HG03139 (cell line): ENCODE data around the gene HPS4.

Experiments
- ATAC-seq: cut with Tn5 transposase; IDR thresholded peaks from one replicate; pipeline ENCODE4 v1.9.1; 2021; ENCODE audit not compliant: unreplicated experiment

The HPS4 gene

GRCh38 chr22:26470807-26471206 lies 12.8 kb downstream of the HPS4 start:
- ATAC-seq: no peak

DNA sequence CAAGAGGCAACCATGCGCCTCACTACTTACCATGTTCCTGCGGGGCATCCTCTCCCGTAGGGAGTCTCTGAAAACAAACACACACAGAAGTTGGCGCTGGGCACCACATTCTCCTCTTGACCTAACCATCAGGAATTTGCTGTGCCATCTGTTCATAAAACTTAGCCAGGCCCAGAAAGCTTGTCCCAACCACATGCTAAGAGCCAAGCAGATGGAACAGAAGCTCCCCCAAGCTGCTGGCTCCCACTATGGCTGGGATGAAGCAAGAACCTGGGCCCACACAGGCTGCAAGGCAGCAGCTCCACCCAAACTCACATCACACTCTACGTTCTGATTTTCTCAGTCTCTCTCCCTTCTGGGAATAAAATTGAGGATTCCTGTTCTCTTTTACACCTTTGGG lies 17.4 kb downstream of the HPS4 start:
- ATAC-seq: no peak

DNA sequence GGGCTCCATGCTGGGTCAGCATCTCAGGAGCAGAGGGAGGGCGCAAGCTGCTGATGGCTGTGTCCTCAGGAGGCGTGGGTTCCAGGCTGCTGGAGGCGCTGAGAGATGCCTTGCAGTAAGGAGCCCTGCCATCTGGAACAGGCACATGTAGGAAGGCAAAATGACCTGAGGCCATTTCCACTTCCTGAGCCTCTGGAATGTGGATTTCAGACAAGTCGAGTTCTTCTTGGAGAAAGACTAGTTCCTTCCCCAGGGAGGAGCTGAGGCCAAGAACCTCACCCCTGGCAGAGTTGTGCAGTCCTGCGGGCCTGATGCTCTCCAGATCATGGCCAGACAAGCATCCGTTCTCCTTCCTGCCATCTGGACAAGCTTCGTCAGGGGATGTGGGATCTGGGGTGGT lies 19.3 kb downstream of the HPS4 start:
- no peak for ATAC-seq

DNA sequence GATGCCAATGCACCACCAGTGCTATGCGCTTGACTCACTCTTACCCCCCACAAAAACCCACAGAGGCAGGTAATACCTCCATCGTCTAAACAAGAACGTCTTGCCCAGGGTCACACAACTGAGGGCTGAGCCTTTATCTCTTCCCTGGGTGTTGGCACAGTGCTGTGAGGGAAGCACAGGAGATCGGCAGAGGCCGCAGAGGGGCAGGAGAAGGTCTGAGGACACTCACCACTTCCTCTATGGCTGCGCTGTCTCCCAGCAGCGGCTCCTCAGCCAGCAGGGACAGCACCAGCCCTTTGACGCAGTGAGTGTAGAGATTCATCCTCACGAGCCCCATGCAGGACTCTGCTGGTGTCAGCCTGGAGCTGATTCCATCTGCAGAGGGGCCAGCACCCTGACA lies 19.9 kb downstream of the HPS4 start:
- ATAC-seq: no peak

GRCh38 chr22:26463101-26463661 lies 20.4 kb downstream of the HPS4 start:
- ATAC-seq: no peak

GRCh38 chr22:26462641-26463040 lies 20.9 kb downstream of the HPS4 start:
- no peak for ATAC-seq

GRCh38 chr22:26462051-26462450 lies 21.5 kb downstream of the HPS4 start:
- ATAC-seq: no peak

- ATAC-seq: no peak
Measured at GRCh38 chr22:26461188-26461810, 22.3 kb downstream of the HPS4 start.

- ATAC-seq: no peak
Measured at GRCh38 chr22:26460202-26460601, 23.4 kb downstream of the HPS4 start.

- ATAC-seq: no peak
Measured at GRCh38 chr22:26457661-26458272, 25.8 kb downstream of the HPS4 start.

GRCh38 chr22:26453812-26454500 lies 29.6 kb downstream of the HPS4 start:
- ATAC-seq: no peak

GRCh38 chr22:26453216-26453615 lies 30.4 kb downstream of the HPS4 start:
- no peak for ATAC-seq

DNA sequence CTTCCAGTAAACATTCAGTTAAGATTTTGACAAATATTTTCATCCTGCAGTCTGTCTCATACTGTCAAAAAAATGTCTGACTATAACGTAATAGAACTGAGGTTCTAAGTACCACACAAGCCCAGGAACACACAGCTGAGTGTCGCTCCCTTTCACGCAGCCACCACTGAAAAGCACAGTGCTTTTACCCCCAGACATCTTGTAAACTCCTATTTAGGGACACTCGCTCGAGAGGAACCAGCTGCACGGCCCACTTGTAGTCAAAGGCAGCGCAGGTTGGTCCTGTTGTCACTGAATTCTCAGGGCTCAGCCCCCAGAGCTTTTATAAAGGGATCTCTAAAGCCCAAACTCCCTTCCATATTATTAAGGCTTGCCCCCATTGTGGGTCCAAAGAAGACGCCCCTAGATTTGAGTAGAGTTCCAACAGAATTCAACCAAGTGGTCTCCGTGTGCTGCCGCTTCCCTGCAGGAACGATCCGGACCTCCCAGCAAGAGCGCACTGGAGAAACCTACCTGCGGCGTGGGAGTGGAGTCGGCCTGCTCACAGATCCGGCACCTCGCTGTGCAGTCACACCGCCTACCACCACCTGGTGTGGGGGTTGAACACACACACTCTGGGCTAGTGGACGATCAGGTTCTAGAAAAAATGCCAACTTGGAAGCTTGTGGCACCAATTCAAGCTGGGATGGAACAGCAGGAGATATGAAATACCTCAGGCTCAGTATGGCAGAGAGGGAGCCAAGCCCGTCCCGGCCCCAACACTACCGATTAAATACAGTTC lies 31.2 kb downstream of the HPS4 start:
- ATAC-seq: no peak

DNA sequence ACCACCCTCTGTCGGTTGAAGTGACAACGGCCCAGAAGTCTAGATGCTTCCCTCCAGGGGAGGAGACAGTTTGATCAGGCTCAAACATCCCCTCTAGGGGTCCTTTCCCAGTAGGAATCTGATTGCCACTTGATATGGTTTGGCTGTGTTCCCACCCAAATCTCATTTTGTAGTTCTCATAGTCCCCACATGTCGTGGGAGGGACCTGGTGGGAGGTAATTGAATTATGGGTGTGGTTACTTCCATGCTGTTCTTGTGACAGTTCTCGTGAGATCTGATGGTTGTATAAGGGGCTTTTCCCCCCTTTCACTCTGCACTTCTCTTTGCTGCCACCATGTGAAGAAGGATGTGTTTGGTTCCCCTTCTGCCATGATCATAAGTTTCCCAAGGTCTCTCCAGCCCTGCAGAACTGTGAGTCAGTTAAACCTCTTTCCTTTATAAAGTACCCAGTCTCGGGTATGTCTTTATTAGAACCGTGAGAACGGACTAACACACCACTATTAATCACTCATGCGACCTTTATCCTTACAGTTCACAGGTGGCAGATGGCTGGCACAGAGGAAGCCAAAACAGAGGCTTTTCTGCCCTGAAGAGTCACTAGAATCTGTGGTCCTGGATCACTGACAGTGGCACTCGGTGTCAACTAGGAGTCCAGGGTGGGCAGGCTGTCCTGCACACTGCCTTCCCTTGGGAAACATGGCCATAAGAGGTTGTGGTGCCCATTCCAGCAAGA lies 33.0 kb downstream of the HPS4 start:
- ATAC-seq: no peak

DNA sequence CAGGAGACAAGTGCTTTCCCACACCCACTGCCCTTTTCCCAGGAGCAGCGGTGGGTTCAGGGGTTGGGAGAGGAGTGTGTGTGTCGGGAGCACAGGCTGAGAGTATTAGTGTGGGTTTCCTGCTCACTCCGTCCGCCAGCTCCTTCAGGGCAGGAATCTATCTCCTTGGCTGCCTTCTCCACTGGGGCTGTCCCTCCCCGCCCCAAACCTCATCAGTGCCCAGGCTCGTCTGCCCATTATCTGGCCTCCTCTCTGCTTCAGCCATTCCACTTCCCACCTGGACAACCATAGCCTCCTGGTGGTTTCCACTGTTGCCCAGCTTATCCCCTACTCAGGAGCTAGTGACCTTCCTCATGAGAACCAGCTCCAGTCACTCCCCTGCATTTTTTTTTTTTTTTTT lies 34.6 kb downstream of the HPS4 start:
- no peak for ATAC-seq

DNA sequence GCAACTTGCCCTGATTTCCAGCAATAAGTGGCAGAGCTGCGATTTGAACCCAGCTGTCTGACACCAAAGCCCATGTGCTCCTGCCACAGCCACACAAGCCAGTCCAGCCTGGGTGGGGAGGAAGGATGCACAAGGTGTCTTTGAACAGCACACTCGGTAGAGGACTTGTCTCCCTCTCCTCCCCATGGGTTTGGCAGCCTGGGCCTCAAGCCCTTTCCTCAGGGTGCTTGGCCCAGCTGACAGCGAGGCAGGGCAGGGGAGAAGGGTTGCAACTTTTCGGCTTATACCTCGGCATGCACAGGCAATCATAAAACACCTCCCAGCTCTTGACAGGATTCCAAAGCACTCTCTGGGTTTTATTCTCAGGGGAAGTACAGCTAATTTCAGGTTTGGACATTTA lies 35.2 kb downstream of the HPS4 start:
- ATAC-seq: no peak

- ATAC-seq: no peak
Measured at GRCh38 chr22:26447584-26448329, 35.8 kb downstream of the HPS4 start.

DNA sequence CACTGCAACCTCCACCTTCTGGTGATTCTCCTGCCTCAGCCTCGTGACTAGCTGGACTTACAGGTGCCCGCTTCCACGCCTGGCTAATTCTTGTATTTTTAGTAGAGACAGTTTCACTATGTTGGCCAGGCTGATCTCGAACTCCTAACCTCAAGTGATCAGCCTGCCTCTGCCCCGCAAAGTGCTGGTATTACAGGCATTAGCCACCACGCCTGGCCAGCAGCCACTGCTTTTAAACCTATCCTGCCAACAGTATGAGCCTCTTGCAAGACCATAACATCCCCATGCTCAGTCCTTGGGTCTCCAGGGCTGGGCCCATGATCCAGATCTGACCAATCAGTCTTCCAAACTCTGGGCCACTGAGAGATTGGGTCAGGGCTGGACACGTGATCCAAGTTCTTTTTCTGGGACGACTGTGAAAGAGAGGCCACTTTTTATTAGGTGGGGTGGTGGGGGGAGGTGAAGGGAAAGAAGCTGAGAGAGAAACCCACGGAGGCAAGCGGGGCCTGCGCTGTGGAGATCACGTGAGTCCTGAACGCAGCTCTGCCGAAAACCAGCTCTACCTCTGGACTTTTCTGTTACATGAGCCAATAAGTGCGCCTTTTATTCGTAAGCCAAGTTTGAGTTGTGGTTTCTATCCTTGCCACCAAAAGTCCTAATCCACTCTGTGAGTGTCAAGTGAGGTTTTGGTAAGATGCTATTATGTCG lies 36.6 kb downstream of the HPS4 start:
- ATAC-seq: no peak

GRCh38 chr22:26445577-26446275 lies 37.9 kb downstream of the HPS4 start:
- no peak for ATAC-seq
